Mucosa of gallbladder (tissue), 1 donor: ENCODE data around the gene FBN1. TPM values are rescaled to one million over a fixed set of nuclear protein-coding genes. Genes with fewer than 3 reads are reported as not detected.

ENCODE experiments used
- DNase-seq: peaks from one replicate; pipeline ENCODE4 v3.0.0-alpha.2; 2020; ENCODE audit warnings: low spot score
- total RNA-seq: library from RNA; stranded (reverse); gene quantifications from one replicate; pipeline ENCODE4 v1.2.1, GENCODE V29; 2021
- donor health status: DM: no; HTN: no; CAD: no.

The FBN1 gene
- total RNA-seq, 1 donor from 2014 or later: 57.6 TPM

DNA sequence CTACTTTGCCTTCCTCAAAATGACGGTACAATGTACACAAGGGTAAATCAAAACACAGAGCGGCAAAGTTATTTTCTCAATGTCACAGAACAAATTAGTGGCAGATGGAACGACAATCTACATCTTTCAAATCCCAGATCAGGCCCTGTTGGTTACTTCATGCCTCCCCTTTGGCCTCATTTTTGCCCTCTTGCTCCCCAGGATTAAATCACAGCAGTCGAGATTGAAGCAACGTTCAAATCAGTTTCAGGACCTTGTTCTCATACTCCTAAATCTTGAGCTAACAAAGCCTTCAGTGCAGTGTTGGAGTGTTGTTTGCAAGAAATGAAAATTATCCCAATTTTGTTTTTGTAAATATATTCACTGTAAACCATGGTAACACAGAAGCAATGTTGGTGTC, 91.4 kb downstream of the FBN1 start:
- no peak for DNase-seq

- DNase-seq: no peak
Measured at GRCh38 chr15:48553559-48553958, 92.0 kb downstream of the FBN1 start.

- no peak for DNase-seq
Measured at GRCh38 chr15:48550822-48551525, 94.5 kb downstream of the FBN1 start.

DNA sequence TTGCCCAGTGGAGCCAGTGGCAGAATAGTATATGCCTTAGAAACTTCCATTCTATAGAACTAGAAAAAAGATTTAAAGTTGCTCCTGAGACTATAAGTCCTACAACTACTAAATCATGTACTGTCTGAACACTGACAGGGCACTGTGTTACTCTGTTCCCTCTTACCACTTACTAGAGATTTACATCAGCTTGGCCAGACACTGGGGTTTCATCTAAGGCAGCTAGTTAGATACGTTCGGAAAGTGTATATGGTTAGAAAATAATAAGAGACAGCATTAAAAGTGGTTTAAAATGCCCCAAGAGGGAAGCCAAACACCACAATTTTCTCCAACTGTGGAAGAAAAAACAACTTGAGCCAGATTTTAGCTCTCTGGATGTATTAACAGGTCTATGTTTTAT, 97.1 kb downstream of the FBN1 start:
- DNase-seq: no peak

DNA sequence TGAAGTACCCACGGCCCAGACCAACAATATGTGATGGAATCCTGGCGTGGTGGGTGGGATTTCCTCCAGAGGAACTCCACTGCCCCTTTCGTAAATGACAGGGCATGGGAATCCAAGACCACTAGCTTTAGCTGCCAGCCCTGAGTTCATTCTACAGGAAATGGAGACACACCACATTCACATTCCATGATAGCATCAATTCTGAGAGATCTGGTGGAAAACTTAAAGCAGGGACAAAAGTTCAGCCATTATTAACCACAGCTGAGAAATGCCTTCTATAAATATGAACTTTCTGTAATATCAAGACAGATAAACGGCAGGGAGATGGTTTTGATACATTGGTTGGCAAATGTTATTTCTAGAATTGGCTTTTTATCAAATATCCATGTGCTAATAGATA, 98.2 kb downstream of the FBN1 start:
- DNase-seq: no peak

- DNase-seq: no peak
Measured at GRCh38 chr15:48546296-48546695, 99.2 kb downstream of the FBN1 start.

- no peak for DNase-seq
Measured at GRCh38 chr15:48544778-48545177, 100.7 kb downstream of the FBN1 start.

- no peak for DNase-seq
Measured at GRCh38 chr15:48541341-48542278, 103.9 kb downstream of the FBN1 start.

DNA sequence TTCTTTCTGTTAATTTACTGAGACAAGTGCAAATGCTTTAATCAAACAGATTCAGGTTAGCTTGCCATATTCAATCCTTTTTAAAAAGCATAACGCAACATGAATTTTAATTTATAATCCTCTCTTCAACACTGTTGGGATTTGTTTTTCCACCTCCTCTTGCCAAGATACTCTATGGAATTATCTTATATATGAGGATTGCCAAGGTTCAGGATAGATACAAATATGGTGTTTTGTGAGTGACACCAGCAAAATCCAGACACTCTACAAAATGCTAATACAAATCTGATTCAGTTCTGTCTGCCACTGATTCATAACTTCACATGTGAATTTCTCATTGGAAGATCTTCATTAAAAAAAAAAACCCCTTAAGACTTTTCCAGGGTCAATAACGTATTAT, 104.8 kb downstream of the FBN1 start:
- DNase-seq: no peak

DNA sequence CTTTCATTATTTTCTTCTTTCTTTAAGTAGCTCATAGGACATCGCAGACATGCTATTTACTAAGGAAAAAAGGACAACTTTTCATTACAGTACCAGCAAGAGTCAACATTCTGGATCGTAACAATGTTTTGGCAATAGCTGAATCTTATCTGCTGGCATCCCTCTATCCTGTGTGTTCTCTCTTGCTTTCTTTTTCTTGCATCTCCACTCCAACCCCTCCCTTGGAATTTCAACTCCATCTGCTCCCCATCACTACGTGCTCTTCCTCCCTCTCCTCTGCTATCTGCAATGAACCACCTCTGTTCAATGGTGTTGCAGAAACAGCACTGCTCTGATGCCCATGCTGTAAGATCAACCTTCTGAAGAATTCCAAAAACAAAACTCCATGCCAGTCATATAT, 106.6 kb downstream of the FBN1 start:
- no peak for DNase-seq

GRCh38 chr15:48537271-48538113, 108.0 kb downstream of the FBN1 start:
- no peak for DNase-seq

- no peak for DNase-seq
Measured at GRCh38 chr15:48536681-48537091, 108.8 kb downstream of the FBN1 start.

- no peak for DNase-seq
Measured at GRCh38 chr15:48533982-48534381, 111.5 kb downstream of the FBN1 start.

DNA sequence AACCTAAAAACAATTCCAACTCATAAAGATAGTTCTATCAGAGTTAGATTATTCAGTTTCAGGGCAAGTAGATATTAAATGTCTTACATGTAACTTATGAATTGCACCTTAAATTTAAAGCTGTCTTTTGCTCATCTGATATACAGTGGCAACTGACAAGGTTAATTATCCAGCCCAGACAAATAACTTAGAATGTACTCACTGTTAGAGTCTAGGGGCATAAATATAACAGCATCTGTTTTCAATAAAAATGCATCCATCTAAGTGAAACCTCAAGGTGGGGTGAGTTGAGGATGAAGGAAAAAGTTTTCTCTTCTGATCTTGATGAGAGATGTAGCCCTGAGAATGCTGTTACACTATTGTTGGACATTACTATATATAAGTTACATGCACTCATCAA, 112.6 kb downstream of the FBN1 start:
- no peak for DNase-seq

DNA sequence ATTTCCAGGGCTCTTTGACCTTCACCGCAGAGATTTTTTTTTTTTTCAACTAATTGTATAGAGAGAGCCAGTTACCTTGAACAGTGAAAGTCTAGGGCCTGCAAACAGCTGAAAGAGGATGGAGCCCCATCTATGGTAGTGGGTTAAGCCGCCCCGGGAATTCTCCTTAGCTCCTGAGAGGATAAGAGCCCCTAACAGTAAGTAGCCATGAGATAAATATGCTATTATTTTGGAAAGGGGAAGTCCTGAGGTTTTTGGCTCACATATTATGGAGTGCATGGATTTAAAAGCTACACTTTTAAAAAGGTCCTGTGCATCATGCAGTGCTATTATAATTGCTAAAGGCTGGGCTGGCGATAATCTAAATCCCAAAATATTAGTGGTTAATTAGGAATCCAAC, 115.0 kb downstream of the FBN1 start:
- no peak for DNase-seq

DNA sequence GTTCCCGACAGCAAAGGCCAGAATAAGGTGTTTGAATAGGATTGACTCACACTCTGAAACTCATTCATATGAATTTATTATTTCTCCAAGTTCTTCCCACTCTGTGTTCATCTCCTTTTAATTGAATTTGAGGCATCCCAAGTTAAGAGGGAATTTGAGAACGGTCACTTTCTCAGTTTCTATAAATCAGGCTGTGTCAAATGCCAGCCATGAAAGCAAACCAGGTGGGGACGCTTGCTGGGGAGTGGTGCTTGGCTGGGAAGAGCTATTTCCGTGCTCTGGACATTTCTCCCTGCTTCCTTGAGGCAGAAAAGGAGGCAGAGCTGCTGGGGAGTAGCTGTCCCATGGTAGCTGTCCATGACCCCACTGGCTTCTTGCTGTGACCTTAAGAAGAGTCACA, 116.6 kb downstream of the FBN1 start:
- no peak for DNase-seq

DNA sequence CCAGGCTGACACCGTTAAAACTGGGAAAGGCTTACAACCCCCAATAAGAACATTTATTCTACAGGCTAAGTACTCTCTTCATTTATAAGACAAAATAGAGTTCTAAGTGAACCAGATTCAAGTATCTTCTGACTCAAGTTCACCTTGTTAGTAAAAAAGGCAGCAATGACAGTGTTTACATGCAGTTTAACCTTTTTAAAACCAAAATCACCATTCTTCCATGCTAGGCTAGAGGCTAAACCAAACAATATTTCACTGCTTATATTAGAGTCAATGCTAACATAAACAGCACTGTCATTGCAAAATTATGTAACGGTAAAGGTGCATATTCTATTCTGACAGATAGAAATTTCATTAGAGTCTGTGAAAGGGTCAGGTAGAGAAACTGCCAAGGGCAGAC, 118.0 kb downstream of the FBN1 start:
- DNase-seq: no peak

DNA sequence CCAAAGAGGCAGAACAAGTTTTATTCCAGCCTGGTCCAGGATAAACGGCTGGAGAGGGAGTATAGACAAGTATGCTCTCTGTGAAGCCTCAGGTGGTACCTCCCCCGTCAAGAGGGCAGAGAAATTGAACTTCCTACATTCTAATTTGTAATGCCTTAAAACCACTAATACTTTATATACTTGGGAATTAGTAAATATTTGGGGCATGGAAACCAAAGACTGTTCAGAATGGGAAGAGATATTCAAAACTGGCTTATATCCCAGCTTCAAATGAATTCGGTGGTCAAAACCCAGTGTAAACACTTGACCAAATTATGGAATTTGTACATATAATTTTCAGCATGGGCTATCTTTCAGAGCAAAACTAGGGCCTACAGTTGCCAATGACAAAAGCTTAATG, 122.6 kb downstream of the FBN1 start:
- no peak for DNase-seq

- no peak for DNase-seq
Measured at GRCh38 chr15:48522123-48522522, 123.4 kb downstream of the FBN1 start.

DNA sequence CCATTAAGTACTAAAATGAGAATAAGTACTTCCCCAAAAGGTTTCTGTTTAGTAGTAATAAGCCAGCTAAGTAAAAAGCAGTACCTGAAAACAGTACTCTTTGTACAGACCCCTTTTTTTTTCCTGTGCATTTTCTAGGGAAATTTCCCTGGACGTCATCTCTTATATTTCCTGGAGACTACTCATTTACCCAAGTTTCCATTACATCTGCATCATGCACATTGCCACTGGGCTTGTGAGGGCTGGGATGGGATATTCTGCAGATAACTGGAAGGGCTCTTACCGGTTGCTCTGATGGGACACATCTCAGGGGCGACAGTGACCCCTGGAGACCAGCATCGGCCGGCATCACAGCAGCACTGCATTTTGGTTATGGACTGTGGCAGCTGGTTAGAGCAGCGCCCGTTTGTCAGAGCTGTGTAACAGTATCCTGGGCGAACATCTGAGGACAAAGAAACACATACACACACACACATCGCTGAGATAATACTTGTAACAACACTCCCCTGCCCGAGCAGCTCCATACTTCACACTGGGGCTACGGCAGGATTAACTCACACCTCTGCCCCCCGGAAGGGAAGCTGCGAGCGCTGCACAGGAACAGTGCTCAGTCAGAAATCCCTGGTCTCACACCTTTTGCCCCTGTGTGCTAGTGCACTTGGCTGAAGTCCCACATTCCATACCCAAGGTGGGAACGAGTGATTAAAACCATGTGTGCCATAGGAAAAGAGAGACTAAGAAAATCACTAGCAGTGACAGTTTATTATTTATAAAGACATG, 124.9 kb downstream of the FBN1 start:
- DNase-seq: no peak

- no peak for DNase-seq
Measured at GRCh38 chr15:48516121-48516520, 129.4 kb downstream of the FBN1 start.
